K562 (cell line): ENCODE measurements around the gene ATF7IP.

Experiments used
- HOXB6 ChIP-seq: fragments of 250-450 bp; sonication (Bioruptor Pico); IDR thresholded peaks from 2 replicates; pipeline ENCODE4 v1.5.1; 2022; ENCODE audit warnings: mild to moderate bottlenecking, borderline replicate concordance
- KLF16 ChIP-seq: IDR thresholded peaks from 2 replicates; pipeline ENCODE4 v1.6.1; 2016; ENCODE audit warnings: antibody characterized with exemption
- MXI1 ChIP-seq: IDR thresholded peaks from 2 replicates; pipeline ENCODE4 v1.6.1; 2011; ENCODE audit warnings: low read depth, mild to moderate bottlenecking, improper control_type of control experiment, low read length
- NELFE ChIP-seq: IDR thresholded peaks from 2 replicates; pipeline ENCODE4 v1.6.1; 2011; ENCODE audit warnings: mild to moderate bottlenecking; ENCODE audit not compliant: insufficient read depth, insufficient read length
- POLR2A ChIP-seq: fragments of 450-650 bp; conservative IDR thresholded peaks from 2 replicates; pipeline ENCODE4 v1.6.1; 2016
- STAT6 ChIP-seq: sonication (generic); formaldehyde crosslinking; IDR thresholded peaks from 2 replicates; pipeline ENCODE4 v1.8.1; 2023; ENCODE audit warnings: mild to moderate bottlenecking, missing genetic modification reagents
- TF ChIP-seq, protein P1 (sequence below): fragments of 450-650 bp; IDR thresholded peaks from 2 replicates; pipeline ENCODE4 v1.6.1; 2016; ENCODE audit warnings: antibody characterized with exemption

- TF ChIP-seq, protein P1, sequence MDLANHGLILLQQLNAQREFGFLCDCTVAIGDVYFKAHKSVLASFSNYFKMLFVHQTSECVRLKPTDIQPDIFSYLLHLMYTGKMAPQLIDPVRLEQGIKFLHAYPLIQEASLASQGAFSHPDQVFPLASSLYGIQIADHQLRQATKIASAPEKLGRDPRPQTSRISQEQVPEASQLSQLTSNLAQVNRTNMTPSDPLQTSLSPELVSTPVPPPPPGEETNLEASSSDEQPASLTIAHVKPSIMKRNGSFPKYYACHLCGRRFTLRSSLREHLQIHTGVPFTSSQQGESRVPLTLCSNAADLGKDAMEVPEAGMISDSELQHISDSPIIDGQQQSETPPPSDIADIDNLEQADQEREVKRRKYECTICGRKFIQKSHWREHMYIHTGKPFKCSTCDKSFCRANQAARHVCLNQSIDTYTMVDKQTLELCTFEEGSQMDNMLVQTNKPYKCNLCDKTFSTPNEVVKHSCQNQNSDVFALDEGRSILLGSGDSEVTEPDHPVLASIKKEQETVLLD, result no peak
- TF ChIP-seq STAT6 (CRISPR knock-in tag), result no peak
- TF ChIP-seq NELFE, result no peak
- no peak for TF ChIP-seq HOXB6 (CRISPR knock-in tag)
- TF ChIP-seq POLR2A, result no peak
- no peak for TF ChIP-seq MXI1
- TF ChIP-seq KLF16, result no peak
Measured at GRCh38 chr12:14340371-14340770, 25.1 kb upstream of the ATF7IP start.
